ENCODE data around the gene AK8.

GRCh38 chr9:132712753-132713152, 165.3 kb downstream of the AK8 start:
- TF ChIP-seq, protein P1, sequence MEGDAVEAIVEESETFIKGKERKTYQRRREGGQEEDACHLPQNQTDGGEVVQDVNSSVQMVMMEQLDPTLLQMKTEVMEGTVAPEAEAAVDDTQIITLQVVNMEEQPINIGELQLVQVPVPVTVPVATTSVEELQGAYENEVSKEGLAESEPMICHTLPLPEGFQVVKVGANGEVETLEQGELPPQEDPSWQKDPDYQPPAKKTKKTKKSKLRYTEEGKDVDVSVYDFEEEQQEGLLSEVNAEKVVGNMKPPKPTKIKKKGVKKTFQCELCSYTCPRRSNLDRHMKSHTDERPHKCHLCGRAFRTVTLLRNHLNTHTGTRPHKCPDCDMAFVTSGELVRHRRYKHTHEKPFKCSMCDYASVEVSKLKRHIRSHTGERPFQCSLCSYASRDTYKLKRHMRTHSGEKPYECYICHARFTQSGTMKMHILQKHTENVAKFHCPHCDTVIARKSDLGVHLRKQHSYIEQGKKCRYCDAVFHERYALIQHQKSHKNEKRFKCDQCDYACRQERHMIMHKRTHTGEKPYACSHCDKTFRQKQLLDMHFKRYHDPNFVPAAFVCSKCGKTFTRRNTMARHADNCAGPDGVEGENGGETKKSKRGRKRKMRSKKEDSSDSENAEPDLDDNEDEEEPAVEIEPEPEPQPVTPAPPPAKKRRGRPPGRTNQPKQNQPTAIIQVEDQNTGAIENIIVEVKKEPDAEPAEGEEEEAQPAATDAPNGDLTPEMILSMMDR (conservative IDR thresholded peaks at IDR 0.05; ENCODE audit: low read depth in 2 of 2) = no peak
- TF ChIP-seq EZH2phosphoT487 (IDR thresholded peaks at IDR 0.05; ENCODE audit: unreplicated experiment) (no peak), POLR2AphosphoS5 (IDR thresholded peaks at IDR 0.05; ENCODE audit: low read depth) (no peak)

Data from GM23338 (cell line).